Stimulated activated CD4-positive, alpha-beta T cell treated with anti-CD3 and anti-CD28 coated beads, Interleukin-1b, Interleukin-23, amount 100 ng/mL, for 1 hour (primary cell): ENCODE data around the gene ACOT11.

ENCODE experiments used
- DNase-seq, 2 donors: peaks; one replicate each; pipeline ENCODE4 v3.0.0-alpha.2; 2020; ENCODE audit warnings: low read depth in 2 of 2

The ACOT11 gene

GRCh38 chr1:54645806-54646676 lies 98.0 kb downstream of the ACOT11 start:
- no peak for DNase-seq

GRCh38 chr1:54649130-54649898 lies 101.3 kb downstream of the ACOT11 start:
- DNase-seq, result no peak

- no peak for DNase-seq
These were observed 101.9 kb downstream of the ACOT11 start for GRCh38 chr1:54649921-54650320.

- DNase-seq, result no peak
These were observed 102.4 kb downstream of the ACOT11 start for GRCh38 chr1:54650417-54650816.

- no peak for DNase-seq
These were observed 103.6 kb downstream of the ACOT11 start for GRCh38 chr1:54651608-54652007.

- no peak for DNase-seq
These were observed 104.1 kb downstream of the ACOT11 start for GRCh38 chr1:54652168-54652567.

GRCh38 chr1:54653036-54653435 lies 105.0 kb downstream of the ACOT11 start:
- DNase-seq, result no peak

GRCh38 chr1:54658164-54658913 lies 110.3 kb downstream of the ACOT11 start:
- no peak for DNase-seq
